Stomach (tissue), 9 donors: ENCODE data around the gene KCNAB1. TPM values are rescaled to one million over a fixed set of nuclear protein-coding genes. Genes with fewer than 3 reads are reported as not detected.

Experiments used
- DNase-seq, 2 donors: peaks; one replicate each; pipeline versions ENCODE4 v3.0.0 to v3.0.0-alpha.2; 2013 to 2019
- H3K27ac ChIP-seq, 5 donors: fragments of 200-600 bp in 4 of 5; sonication (generic) in 4 of 5; one replicate each; pipeline ENCODE4 v1.5.1; 2013 to 2019; ENCODE audit warnings: mild to moderate bottlenecking in 1 of 5, moderate library complexity in 1 of 5
- H3K27me3 ChIP-seq, 3 donors: fragments of 200-600 bp; sonication (generic); one replicate each; pipeline ENCODE4 v1.5.1; 2017 to 2019; ENCODE audit warnings: mixed run types in 1 of 3
- H3K36me3 ChIP-seq, 4 donors: fragments of 200-600 bp; sonication (generic); 1 replicate in 3 of 4; 2 replicates in 1 of 4; pipeline ENCODE4 v1.5.1; 2016 to 2019
- H3K4me1 ChIP-seq, 4 donors: fragments of 200-600 bp; sonication (generic); one replicate each; pipeline ENCODE4 v1.5.1; 2016 to 2019
- H3K4me3 ChIP-seq, 4 donors: fragments of 200-600 bp; sonication (generic) in 3 of 4; one replicate each; pipeline ENCODE4 v1.5.1; 2016 to 2019; ENCODE audit warnings: mild to moderate bottlenecking in 1 of 4
- H3K9me3 ChIP-seq, 4 donors: fragments of 200-600 bp; sonication (generic); one replicate each; pipeline ENCODE4 v1.5.1; 2016 to 2019
- EP300 ChIP-seq: sonication (generic); formaldehyde crosslinking; IDR thresholded peaks from one replicate; pipeline ENCODE4 v1.6.1; 2017; ENCODE audit warnings: antibody characterized with exemption
- POLR2A ChIP-seq, 4 donors: fragments of 450-650 bp; IDR thresholded peaks; one replicate each; pipeline ENCODE4 v1.6.1; 2016; ENCODE audit warnings: antibody characterized with exemption in 4 of 4, control low read depth in 2 of 4, mild to moderate bottlenecking in 1 of 4, moderate library complexity in 1 of 4
- POLR2AphosphoS5 ChIP-seq, 3 donors: sonication (generic); formaldehyde crosslinking; IDR thresholded peaks; one replicate each; pipeline ENCODE4 v1.6.1; 2016; ENCODE audit warnings: antibody characterized with exemption in 3 of 3
- WGBS, 5 donors: extraction: QIAGEN DNeasy Blood & Tissue Kit in 3 of 5; methylation state at CpG; one replicate each; pipeline versions ENCODE4 v1.1.5 to v1.1.7; 2013 to 2018; 5-methylcytosine and 5-hydroxymethylcytosine counted together
- intact Hi-C: fragments of 100-400 bp; cut with DNase I; formaldehyde crosslinking; loops from one replicate; pipeline ENCODE4 v1.15.1; 2023; ENCODE audit warnings: low total_unique reads
- polyA plus RNA-seq, 3 donors: library from polyadenylated mRNA; stranded (reverse); fragments of 200-250 nt; gene quantifications; one replicate each; pipeline ENCODE4 v1.2.3, GENCODE V29; 2013
- total RNA-seq, 5 donors: library from RNA; depleted of rRNA; stranded (reverse); fragments of >200 nt; gene quantifications; one replicate each; pipeline versions ENCODE4 v1.1.0 to v1.2.3, GENCODE V29; 2014 to 2016
- TF ChIP-seq, protein P1 (sequence below), 7 experiments: fragments of 450-650 bp in 4 of 7; fragments of 200-600 bp in 3 of 7; sonication (generic) in 3 of 7; IDR thresholded peaks; one replicate each; pipeline ENCODE4 v1.5.1; 2016 to 2019; ENCODE audit warnings: antibody characterized with exemption in 7 of 7, control low read depth in 2 of 7, mild to moderate bottlenecking in 1 of 7
- donor health status: healthy with polysubstance abuse.
- donor health status: Bipolar disorder and iron deficiency.
- donor health status: healthy.

Gene KCNAB1
- total and polyA plus RNA-seq, 8 donors = 0.12 to 3.8 (median 0.29) TPM; not detected in 2

DNA sequence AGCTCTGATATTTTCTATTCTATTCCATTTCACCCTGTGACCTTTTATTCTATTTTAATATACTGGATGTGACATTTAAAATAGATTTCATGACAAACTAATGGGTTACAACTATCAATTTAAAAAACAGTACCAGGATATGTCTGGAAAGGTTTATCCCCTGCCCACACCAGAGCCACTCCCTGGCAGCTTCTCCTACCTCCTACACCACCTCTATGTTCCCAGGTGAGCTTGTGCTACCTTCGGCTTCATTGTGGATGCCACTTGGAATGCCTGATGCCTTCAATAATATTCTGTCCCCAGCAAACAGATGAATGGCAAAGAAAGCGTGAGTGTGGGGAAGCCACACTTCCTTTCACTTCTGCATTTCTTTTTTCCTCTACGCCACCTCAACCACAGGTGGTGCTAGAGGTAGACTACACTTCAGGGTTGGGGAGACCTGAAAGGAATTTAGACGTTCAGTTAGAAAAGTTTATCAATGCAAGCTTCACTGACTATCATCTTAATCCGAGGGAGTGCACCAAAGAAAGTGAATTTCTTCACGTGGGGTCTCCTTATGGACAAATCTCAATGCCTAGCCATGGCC is 221.5 kb downstream of the KCNAB1 start:
- 77 to 85% (median 79%) methylated on average over 6 of the region's 6 CpGs for WGBS, 5 donors

DNA sequence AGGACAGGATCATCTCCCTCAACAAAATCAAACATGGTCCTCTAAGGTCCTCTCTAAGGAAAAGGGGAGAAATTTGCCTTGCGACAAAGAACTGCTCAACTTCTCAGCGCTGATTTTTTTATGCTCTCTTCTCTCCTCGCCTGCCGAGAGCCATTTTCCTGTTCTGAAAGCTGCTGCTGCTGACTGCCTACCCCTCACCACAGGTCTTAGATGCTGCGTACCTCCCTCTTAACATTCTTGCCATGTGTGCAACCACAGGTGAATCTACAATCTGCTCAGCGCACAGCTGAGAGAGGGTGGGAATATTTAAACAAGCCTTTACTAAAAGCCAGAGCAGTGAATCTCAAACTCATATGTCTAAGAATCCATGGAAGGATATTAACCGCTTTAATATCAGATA is 223.8 kb downstream of the KCNAB1 start:
- no peaks in the 10 kb centered on the region for H3K36me3 ChIP-seq
- H3K4me1 ChIP-seq = no peaks in the 10 kb centered on the region
- no peaks in the 10 kb centered on the region for H3K27me3 ChIP-seq
- H3K9me3 ChIP-seq = no peaks in the 10 kb centered on the region
- TF ChIP-seq, protein P1, sequence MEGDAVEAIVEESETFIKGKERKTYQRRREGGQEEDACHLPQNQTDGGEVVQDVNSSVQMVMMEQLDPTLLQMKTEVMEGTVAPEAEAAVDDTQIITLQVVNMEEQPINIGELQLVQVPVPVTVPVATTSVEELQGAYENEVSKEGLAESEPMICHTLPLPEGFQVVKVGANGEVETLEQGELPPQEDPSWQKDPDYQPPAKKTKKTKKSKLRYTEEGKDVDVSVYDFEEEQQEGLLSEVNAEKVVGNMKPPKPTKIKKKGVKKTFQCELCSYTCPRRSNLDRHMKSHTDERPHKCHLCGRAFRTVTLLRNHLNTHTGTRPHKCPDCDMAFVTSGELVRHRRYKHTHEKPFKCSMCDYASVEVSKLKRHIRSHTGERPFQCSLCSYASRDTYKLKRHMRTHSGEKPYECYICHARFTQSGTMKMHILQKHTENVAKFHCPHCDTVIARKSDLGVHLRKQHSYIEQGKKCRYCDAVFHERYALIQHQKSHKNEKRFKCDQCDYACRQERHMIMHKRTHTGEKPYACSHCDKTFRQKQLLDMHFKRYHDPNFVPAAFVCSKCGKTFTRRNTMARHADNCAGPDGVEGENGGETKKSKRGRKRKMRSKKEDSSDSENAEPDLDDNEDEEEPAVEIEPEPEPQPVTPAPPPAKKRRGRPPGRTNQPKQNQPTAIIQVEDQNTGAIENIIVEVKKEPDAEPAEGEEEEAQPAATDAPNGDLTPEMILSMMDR (IDR thresholded peaks at IDR 0.05) = no peak
- no peak for TF ChIP-seq POLR2AphosphoS5 (IDR thresholded peaks at IDR 0.05)
- no peak for TF ChIP-seq POLR2A (IDR thresholded peaks at IDR 0.05)
- no peak for TF ChIP-seq EP300
- 88 to 95% (median 91%) methylated on average over 7 of the region's 7 CpGs for WGBS, 5 donors
- H3K4me3 ChIP-seq = no peak overlapping the region
- intact Hi-C loops = no loop called here
- no peak for DNase-seq
- H3K27ac ChIP-seq = no peak overlapping the region

More for the DNA sequence above, 221.5 kb downstream of the KCNAB1 start:
- no peaks in the 10 kb centered on the region for H3K27me3 ChIP-seq
- no peaks in the 10 kb centered on the region for H3K4me1 ChIP-seq
- TF ChIP-seq, protein P1 (IDR thresholded peaks at IDR 0.05) = no peak
- TF ChIP-seq EP300 = no peak
- TF ChIP-seq POLR2AphosphoS5 (IDR thresholded peaks at IDR 0.05) = no peak
- no peak for TF ChIP-seq POLR2A (IDR thresholded peaks at IDR 0.05)
- no peaks in the 10 kb centered on the region for H3K36me3 ChIP-seq
- no peak overlapping the region for H3K4me3 ChIP-seq
- H3K9me3 ChIP-seq = no peaks in the 10 kb centered on the region
- no peak overlapping the region for H3K27ac ChIP-seq
- intact Hi-C loops = no loop called here
- no peak for DNase-seq

DNA sequence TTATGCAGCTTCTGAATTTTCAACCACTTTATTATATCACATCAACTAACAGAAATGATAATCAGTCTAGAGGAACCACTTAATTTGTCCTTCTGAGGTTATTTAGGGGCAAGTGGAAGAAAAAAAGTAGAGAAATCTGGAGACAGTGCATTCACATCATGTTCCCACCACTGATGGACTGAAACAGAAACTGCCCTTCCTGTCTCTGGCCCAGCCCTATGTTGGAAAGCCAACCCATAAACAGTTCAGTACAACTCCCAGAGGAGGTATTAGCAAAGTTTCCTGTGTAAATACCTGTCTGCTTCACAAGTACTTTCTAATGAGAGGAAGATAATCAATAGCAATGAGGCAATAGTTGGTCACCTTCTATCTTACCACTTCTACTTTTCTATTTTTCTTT is 228.7 kb downstream of the KCNAB1 start:
- H3K4me3 ChIP-seq = no peak overlapping the region
- DNase-seq = no peak

DNA sequence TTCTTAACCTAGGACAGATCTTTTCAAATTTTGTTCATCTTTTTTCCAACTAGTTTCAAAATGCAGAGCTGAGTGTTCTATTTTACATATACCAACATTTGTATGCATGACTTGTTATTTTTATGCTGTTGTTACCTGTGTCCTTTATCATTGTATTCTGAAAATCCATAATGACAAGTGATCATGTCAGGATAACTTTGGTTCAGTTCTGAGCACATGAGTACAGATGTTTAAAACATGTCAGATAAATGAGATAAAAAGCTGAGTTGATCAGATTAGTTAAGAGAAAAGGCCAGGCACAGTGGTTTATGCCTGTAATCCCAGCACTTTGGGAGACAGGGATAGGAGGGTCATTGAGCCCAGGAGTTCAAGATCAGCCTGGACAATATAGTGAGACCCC is 229.6 kb downstream of the KCNAB1 start:
- no peak overlapping the region for H3K4me3 ChIP-seq
- no peaks in the 10 kb centered on the region for H3K9me3 ChIP-seq
- no peak for DNase-seq
- no peaks in the 10 kb centered on the region for H3K4me1 ChIP-seq
- H3K27me3 ChIP-seq = no peaks in the 10 kb centered on the region
- TF ChIP-seq EP300 (no peak), POLR2AphosphoS5 (IDR thresholded peaks at IDR 0.05) (no peak), POLR2A (IDR thresholded peaks at IDR 0.05) (no peak)
- TF ChIP-seq, protein P1 (IDR thresholded peaks at IDR 0.05) = no peak
- no peaks in the 10 kb centered on the region for H3K36me3 ChIP-seq
- H3K27ac ChIP-seq = no peak overlapping the region
- intact Hi-C loops = no loop called here

More for the DNA sequence above, 228.7 kb downstream of the KCNAB1 start:
- Histone ChIP-seq H3K36me3 (no peaks in the 10 kb centered on the region), H3K27ac (no peak overlapping the region), H3K9me3 (no peaks in the 10 kb centered on the region), H3K27me3 (no peaks in the 10 kb centered on the region), H3K4me1 (no peaks in the 10 kb centered on the region)
- intact Hi-C loops = no loop called here
- TF ChIP-seq, protein P1 (IDR thresholded peaks at IDR 0.05) = no peak
- TF ChIP-seq POLR2A (IDR thresholded peaks at IDR 0.05) (no peak), EP300 (no peak), POLR2AphosphoS5 (IDR thresholded peaks at IDR 0.05) (no peak)
